GM18499 (cell line): ENCODE measurements around the gene POU6F2.
"Not testable (repeated sequence)": the region's sequence is repeated elsewhere in the genome, so short reads cannot be mapped to it uniquely, and the experiment has no call there.

ENCODE experiments used
- ATAC-seq: cut with Tn5 transposase; IDR thresholded peaks from one replicate; pipeline ENCODE4 v1.9.1; 2021; ENCODE audit warnings: moderate number of reproducible peaks; ENCODE audit not compliant: insufficient read depth, unreplicated experiment

The POU6F2 gene, protein sequence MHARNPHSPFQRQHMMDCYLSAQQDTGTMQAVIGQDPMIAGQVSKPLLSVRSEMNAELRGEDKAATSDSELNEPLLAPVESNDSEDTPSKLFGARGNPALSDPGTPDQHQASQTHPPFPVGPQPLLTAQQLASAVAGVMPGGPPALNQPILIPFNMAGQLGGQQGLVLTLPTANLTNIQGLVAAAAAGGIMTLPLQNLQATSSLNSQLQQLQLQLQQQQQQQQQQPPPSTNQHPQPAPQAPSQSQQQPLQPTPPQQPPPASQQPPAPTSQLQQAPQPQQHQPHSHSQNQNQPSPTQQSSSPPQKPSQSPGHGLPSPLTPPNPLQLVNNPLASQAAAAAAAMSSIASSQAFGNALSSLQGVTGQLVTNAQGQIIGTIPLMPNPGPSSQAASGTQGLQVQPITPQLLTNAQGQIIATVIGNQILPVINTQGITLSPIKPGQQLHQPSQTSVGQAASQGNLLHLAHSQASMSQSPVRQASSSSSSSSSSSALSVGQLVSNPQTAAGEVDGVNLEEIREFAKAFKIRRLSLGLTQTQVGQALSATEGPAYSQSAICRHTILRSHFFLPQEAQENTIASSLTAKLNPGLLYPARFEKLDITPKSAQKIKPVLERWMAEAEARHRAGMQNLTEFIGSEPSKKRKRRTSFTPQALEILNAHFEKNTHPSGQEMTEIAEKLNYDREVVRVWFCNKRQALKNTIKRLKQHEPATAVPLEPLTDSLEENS

DNA sequence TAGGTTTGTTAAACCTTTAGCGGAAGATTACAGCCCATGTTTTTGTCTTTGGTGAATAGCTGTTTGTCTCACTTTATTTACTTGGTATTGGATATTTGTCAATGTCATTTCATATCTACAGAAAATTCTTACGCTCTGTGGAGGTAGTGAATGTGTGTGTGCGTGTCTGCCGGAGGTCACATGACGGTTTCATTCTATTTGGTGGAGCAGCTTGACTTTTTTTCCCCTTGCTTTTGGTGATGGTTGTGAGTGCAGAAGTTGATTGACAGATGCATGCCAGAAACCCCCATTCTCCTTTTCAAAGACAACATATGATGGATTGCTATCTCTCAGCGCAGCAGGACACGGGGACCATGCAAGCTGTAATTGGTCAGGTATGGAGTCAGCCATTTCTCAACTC, at the start of gene POU6F2:
Gene POU6F2, plus strand, starts transcription at position 225 of the 400 bp plus-strand sequence. Its CDS starts 45 bp downstream, at position 270.
- ATAC-seq, result no peak

GRCh38 chr7:38928506-38928905, 49.2 kb upstream of the POU6F2 start:
- ATAC-seq, result no peak

DNA sequence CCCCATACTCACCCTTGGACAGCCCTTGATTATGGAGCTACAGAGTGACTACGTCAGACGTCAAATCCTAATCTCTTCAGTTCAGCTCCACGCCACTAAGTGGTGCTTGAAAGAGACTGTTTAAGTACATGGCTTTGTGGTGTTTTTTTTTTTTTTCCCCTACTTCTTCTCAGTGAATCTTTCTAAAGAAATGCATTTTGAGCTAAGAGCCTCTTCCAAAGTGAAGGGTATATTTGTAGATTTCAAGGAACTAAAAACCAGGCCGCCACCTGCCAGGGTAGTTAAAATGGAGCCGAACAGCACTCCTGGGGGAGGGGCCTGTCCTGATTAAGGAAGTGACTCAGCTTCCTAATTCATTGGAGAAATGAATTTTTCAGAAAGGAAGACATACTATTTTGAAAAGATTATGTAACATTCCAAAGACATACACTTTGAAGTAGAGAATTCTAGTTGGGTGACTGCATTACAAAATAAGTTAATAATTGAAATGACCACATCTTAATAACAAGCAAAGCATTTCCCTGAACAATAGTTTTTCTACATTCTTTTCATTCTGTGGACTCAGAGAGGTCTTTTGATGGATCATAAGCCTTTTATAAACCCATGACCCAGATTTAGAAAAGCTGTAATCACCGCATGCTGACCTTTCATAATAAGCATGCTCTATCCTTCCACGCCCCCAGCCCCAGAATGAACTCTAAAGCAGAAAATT, 48.1 kb upstream of the POU6F2 start:
- no peak for ATAC-seq

DNA sequence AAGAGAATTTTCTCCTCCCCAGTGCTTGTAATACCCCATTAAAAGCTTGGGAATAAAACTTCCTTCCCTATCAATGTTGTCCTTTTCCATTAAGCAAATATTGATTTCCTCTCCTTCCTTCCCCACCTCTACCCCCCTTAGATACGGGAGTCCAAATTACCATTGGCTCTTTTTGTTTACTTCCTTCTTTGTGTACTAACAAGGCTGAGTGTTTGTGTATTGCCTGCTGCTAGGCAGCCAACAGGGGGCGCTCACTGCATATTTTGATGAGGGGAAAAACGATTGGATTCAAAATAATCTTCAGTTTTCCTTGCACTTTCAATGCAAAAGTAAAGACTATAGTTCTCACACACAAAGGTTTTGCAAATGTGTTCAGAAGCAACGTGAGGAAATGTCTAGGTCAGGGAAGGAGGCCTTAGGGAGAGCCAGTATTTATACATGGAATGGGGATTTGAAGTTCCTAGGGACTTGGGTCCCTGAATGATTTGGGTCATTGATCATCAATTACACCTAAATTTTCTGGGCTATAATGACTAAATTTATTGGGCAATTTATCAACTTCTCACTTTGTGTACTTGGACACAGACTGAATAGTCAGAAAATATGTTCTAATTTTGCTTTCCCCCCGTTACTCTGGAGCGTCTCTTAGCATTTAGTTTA, 45.1 kb upstream of the POU6F2 start:
- no peak for ATAC-seq

DNA sequence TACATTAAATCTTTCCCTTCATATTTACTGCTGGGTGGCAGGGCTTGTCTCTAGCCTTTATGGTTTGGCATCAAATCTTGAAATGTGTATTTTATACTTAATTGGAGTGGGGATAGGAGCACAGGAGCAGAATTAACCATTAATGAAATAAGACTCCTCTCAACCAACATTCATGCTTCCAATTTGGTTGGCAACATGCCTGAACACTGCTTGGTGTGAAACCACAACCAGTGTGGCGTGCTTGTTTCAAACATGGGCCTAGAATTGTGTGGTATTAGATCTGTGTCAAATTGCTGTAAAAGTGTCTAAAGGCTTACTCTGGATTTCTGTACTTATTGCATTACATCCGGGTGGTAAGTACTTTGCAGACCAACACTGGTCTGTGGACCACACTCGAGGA, 43.7 kb upstream of the POU6F2 start:
- no peak for ATAC-seq

DNA sequence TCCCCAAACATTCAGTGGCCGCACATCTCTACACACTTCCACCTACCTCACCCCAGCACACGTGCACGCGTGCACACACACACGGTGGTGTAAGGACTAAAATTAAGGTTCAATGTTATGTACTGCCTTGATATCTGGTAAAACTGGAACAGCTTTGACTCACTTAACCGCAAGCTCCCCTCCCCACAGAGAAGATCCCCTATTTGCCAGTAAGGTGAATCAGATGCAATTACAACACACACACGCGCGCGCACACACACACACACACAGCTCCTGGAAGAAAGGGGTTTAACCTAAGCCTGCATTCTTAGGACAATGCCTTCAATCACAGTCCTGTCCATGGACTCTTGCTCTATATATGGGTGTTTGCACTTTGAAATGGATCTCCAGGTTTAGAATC, 43.2 kb upstream of the POU6F2 start:
- no peak for ATAC-seq

- no peak for ATAC-seq
Observed at GRCh38 chr7:38936641-38937040, 41.1 kb upstream of the POU6F2 start.

DNA sequence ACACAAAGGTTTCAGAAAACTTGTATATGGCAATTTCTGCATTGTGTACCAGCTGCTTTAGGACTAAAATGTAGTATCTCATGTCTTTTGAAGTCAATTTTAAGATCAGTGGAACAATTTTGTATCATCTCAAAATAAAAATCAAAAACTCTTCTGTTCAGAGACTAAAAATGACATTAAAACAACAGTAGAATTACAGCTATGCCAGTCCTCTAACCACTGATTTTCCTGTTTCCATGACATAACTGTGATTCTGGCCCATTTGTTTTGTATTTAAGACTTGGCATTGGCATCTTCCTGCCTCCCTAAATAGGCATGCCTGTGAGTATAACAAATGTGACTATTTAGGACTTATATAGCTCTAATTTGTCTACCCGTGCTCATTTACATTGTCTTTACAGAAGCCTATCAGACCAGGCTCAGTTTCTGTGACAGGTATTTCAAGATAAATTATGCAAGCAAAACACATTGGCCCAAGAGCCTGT, 39.7 kb upstream of the POU6F2 start:
- no peak for ATAC-seq

GRCh38 chr7:38938589-38938988, 39.1 kb upstream of the POU6F2 start:
- ATAC-seq, result no peak

GRCh38 chr7:38940774-38941173, 36.9 kb upstream of the POU6F2 start:
- ATAC-seq, result no peak

DNA sequence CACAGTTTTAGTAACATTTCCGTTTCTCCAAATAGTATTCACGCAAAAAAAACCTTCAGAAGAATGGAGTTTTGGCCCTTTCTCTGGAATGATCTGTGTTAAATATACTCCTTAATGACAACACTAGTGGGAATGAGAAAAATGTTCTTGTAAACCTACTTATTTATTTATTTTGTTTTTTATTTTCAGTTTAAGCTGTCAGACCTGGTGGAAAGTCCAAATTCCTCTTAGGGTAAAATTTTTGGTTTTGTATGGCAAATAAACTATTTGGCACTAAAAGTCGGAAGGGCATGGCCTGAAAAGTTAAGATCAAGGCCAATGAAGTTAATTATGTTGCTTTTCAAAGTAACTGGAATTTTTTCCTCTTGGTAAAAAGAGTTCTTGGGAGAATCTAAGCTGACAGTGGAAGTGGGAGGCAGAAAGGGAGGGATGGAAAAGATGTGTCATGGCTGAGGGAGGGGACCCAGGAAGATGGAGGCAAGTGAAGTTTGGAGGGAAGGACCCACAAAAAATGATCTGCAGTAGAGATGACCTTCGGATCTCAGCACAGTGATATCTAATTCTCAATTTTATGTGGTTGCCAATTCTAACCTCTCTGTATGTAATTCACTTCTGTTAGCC, 35.2 kb upstream of the POU6F2 start:
- no peak for ATAC-seq

DNA sequence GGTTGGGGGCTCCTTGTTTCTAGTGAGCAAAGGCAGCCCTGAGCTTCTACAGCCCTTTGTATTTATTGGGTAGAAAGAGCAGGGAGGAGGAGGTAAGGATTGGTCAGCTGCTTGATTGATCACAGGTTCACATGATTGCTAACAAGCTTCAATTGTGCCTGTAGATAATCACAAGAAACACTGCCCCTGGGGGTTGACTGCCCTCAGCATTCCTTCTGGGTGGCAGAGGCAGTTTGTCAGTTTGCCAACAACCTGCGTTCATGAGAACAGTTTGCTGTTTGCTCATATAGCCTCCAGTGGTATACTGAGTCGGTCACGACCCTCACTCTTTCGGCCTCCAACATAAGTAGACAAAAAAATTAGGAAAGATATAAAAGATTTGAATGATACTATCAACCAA, 30.2 kb upstream of the POU6F2 start:
- not testable (repeated sequence) for ATAC-seq

- no peak for ATAC-seq
Observed at GRCh38 chr7:38950309-38950708, 27.4 kb upstream of the POU6F2 start.

- ATAC-seq, result no peak
Observed at GRCh38 chr7:38951213-38951612, 26.5 kb upstream of the POU6F2 start.

DNA sequence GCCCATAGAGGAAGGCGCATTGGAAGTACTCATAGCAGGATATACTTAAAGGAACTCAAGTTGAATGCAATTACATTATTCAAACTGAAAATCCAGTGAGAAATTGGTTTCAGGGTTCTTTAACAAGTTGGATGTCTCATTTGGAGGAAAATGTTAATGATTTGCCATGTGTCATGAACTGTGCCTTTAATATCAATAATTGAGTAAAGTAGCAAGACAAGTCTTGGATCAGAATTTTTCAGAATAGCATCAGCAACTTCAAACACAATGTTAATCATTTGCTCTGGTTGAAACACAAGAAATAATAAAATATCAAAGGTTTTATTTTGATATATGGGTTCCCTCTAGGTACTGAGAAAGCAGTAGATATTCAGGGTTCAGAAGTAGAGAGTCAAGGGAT, 24.5 kb upstream of the POU6F2 start:
- no peak for ATAC-seq

GRCh38 chr7:38953971-38954370, 23.7 kb upstream of the POU6F2 start:
- ATAC-seq, result no peak

DNA sequence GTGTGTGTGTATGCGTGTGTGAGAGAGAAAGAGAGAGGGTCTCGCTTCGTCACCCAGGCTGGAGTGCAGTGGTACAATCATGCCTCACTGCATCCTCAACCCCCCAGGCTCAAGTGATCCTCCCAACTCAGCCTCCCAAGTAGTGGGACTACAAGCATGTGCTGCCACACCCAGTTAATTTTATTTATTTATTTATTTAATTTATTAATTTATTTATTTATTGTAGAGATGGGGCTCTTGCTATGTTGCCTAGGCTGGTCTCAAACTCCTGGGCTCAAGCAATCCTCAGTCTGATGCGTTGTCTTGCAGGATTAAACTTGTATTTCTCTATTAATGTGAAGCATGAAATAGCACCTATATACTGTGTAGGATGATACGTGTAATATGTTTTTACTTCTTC, 21.8 kb upstream of the POU6F2 start:
- no peak for ATAC-seq

DNA sequence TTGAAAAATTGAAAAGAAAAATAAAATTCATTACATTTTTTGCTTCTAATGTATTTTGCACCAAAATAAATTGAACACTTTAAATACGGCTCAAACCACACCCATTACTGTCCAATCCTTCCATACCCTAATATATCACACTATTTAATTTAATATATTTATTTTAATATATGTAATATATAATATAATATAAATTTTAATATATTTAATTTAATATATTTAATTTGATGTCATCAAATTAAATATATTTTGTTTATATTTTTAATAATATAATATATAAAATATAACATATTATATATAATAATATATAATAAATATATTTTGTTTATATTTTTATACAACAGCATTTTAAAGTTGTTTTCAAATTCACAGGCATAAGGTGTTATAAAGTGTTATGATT, 15.7 kb upstream of the POU6F2 start:
- ATAC-seq, result no peak

DNA sequence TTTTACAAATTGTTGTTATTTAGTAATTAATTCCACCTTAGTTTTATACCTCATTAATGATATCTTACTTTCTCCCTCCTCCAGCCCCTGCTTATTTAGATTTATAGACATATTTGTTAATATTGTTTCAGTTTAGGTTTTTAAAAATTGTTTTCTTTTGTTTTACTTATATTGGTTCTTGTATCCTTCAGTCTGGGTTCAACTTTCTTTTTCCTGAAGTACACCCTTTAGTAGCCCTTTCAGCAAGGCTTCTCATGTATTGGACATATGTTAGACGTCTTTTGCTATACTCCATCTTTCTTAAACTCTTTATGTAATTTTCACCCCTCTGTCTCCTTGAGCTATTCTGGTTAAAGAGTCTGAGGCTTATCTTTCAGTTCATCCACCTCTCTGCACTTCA, 12.8 kb upstream of the POU6F2 start:
- no peak for ATAC-seq

DNA sequence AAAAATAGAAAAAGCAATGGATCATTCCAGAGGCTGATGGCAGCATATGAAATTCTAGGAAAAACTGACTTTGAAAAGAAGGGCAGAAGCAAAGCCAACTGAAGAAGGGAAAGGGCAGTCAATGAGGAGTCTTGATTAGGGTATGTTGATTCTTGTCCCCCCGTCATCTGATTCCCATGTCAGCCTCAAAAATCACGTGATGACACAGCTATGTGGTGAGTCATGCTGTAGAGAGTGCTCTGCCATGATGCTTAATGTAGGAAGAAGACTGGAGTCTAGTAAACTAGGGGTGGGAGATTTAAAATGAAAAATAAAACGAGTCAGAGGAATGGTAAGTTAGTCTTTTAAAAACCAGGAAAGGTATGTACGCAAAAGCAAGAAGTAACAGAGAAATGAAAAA, 3.9 kb upstream of the POU6F2 start:
- ATAC-seq, result no peak
